OCI-LY1 (cell line): Measurements from ENCODE around the gene ENPP7.

Experiments
- CTCF ChIP-seq: fragments of 200-600 bp; sonication (generic), shearing (Covaris generic); IDR thresholded peaks from 2 replicates; pipeline ENCODE4 v1.5.1; 2017; ENCODE audit warnings: mild to moderate bottlenecking, antibody characterized with exemption, low read length, moderate library complexity, mixed read lengths
- EZH2 ChIP-seq: fragments of 200-600 bp; sonication (generic), shearing (Covaris generic); IDR thresholded peaks from 2 replicates; pipeline ENCODE4 v1.8.0; 2017; ENCODE audit warnings: borderline replicate concordance, mixed run types, mild to moderate bottlenecking, antibody characterized with exemption, low read length, moderate library complexity, mixed read lengths

- TF ChIP-seq CTCF (no peak), EZH2 (no peak)
Observed at GRCh38 chr17:79783891-79784290, 53.1 kb downstream of the ENPP7 start.
